ENCODE measurements around the gene KDM5B. TPM values are rescaled to one million over a fixed set of nuclear protein-coding genes. Genes with fewer than 3 reads are reported as not detected.

KDM5B gene
- total RNA-seq, 1 experiment from 2014 or later, result 44.6 TPM

GRCh38 chr1:202680586-202681352, 127.5 kb downstream of the KDM5B start:
- Histone ChIP-seq H3K4me1 (ENCODE audit: control insufficient read depth in 1 of 2, insufficient read depth in 2 of 2, low read length in 2 of 2) (peaks cover 5 to 8% of the 10 kb centered on the region in 2 experiments; a peak in 3 of 4 replicates), H3K4me2 (ENCODE audit: low read length) (no peak overlapping the region), H3K27ac (ENCODE audit: low read depth, low read length) (no peak overlapping the region), H3K79me2 (ENCODE audit: insufficient read depth, low read length) (no peaks in the 10 kb centered on the region), H3K9me2 (ENCODE audit: insufficient read depth) (no peaks in the 10 kb centered on the region), H3K36me3 (ENCODE audit: control insufficient read depth in 1 of 2, insufficient read depth in 2 of 2, low read length in 2 of 2) (no peaks in the 10 kb centered on the region), H2AFZ (ENCODE audit: low read depth, low read length, poor library complexity, severe bottlenecking) (no peak overlapping the region), H3K27me3 (ENCODE audit: insufficient read depth, low read length) (peaks cover 28% of the 10 kb centered on the region), H3K9ac (ENCODE audit: low read length) (no peak overlapping the region), H3K4me3 (replicated peaks in 1 of 2; ENCODE audit: low read depth in 1 of 2, low read length in 2 of 2) (no peak overlapping the region), H3K9me3 (ENCODE audit: control insufficient read depth in 1 of 2, insufficient read depth in 1 of 2, low read depth in 1 of 2, low read length in 2 of 2) (no peaks in the 10 kb centered on the region), H4K20me1 (ENCODE audit: insufficient read depth) (no peaks in the 10 kb centered on the region)
- intact Hi-C loops (cut with micrococcal nuclease), result no loop called here
- no peak for DNase-seq (ENCODE audit: low read depth, low spot score)
- ChIA-PET POLR2A (no interaction called here), CTCF (no interaction called here), RAD21 (ENCODE audit: low non-redundant PET in 1 of 2, low total read pairs in 2 of 2, uncharacterized antibody in 2 of 2, unreplicated experiment in 2 of 2) (no interaction called here)
- ATAC-seq, result no peak
- no peak for TF ChIP-seq TCF7L2 (IDR thresholded peaks at IDR 0.05; ENCODE audit: borderline replicate concordance, extremely low read depth, insufficient read depth, insufficient read length)
- TF ChIP-seq, protein P1, sequence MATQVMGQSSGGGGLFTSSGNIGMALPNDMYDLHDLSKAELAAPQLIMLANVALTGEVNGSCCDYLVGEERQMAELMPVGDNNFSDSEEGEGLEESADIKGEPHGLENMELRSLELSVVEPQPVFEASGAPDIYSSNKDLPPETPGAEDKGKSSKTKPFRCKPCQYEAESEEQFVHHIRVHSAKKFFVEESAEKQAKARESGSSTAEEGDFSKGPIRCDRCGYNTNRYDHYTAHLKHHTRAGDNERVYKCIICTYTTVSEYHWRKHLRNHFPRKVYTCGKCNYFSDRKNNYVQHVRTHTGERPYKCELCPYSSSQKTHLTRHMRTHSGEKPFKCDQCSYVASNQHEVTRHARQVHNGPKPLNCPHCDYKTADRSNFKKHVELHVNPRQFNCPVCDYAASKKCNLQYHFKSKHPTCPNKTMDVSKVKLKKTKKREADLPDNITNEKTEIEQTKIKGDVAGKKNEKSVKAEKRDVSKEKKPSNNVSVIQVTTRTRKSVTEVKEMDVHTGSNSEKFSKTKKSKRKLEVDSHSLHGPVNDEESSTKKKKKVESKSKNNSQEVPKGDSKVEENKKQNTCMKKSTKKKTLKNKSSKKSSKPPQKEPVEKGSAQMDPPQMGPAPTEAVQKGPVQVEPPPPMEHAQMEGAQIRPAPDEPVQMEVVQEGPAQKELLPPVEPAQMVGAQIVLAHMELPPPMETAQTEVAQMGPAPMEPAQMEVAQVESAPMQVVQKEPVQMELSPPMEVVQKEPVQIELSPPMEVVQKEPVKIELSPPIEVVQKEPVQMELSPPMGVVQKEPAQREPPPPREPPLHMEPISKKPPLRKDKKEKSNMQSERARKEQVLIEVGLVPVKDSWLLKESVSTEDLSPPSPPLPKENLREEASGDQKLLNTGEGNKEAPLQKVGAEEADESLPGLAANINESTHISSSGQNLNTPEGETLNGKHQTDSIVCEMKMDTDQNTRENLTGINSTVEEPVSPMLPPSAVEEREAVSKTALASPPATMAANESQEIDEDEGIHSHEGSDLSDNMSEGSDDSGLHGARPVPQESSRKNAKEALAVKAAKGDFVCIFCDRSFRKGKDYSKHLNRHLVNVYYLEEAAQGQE (IDR thresholded peaks at IDR 0.05; ENCODE audit: low read depth), result peak; percentile 57
- BruUV-seq (replicated peaks), result no TSS peak

All from HCT116 (cell line).